ENCODE data around the gene EPHB1. TPM values are rescaled to one million over a fixed set of nuclear protein-coding genes. Genes with fewer than 3 reads are reported as not detected.

Gene EPHB1
- total RNA-seq, 1 experiment from 2014 or later: 0.86 TPM

DNA sequence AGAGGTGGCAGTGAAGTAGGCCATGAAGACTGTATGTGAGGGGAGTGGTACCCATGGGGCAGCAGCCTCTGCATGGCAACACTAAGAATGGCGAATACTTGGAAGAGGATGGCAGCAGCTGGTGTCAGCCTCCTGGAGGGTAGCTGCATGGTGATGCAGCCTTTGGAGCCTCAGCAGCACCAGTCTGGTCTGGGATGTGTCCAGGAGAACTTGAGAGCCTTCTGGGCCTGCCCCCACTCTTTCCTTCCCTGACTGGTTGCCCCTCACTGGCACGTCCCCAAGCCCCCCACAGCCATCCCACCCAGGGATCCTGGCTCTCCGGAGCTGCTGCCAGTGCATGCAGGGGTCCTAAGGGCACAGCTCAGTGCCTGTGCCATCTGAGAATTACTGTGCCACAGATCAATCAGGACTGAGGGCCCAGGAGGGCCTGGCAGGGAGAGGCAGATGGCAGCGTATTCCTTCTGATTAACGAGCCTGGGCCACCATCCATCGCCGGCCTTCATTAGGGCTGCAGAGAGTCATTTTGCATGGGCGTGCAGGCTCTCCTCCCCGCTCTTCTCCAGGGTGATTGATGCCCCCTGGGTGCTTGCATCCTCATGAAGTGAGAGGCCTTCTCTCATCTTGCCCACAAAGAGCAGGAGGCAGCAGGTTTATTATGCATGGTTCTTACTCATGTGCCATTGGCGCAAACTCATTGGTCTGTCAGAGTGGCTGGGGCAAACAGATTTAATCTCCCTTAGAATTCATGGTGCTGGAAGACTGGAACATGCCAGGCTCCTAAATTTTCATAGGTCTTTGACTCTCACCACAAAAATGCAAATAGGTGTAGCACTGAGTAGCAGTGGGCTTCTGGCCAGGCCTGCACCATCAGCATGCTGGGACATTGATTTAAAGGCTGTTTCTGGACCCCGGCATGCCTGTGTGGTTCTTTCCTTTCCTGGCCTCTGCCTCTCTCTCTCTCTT is 116.8 kb downstream of the EPHB1 start:
- BruUV-seq (replicated peaks): no TSS peak
- TF ChIP-seq ELF1 (IDR thresholded peaks at IDR 0.05; ENCODE audit: borderline replicate concordance, low read depth) (no peak), ZBTB33 (IDR thresholded peaks at IDR 0.05; ENCODE audit: extremely low read depth, insufficient replicate concordance, low read length) (no peak), REST (IDR thresholded peaks at IDR 0.05; ENCODE audit: low read depth) (no peak), SRF (IDR thresholded peaks at IDR 0.05; ENCODE audit: low read depth) (no peak), POLR2AphosphoS5 (IDR thresholded peaks at IDR 0.05; ENCODE audit: low read depth, low read length) (no peak), CTCF (IDR thresholded peaks at IDR 0.05 in 2 of 3, conservative IDR thresholded peaks at IDR 0.05 in 1 of 3; ENCODE audit: borderline replicate concordance in 1 of 3, insufficient read depth in 1 of 3, low read depth in 2 of 3, low read length in 2 of 3) (no peak), CEBPB (IDR thresholded peaks at IDR 0.05; ENCODE audit: low read depth) (no peak), CBX3 (IDR thresholded peaks at IDR 0.05; ENCODE audit: low read depth) (no peak), ATF3 (IDR thresholded peaks at IDR 0.05) (no peak), SIN3A (IDR thresholded peaks at IDR 0.05; ENCODE audit: low read depth) (no peak), EZH2 (IDR thresholded peaks at IDR 0.05) (no peak), POLR2A (IDR thresholded peaks at IDR 0.05; ENCODE audit: borderline replicate concordance, extremely low read depth, insufficient read depth, insufficient read length) (no peak)
- RAD21 ChIA-PET (ENCODE audit: low non-redundant PET in 1 of 2, low total read pairs in 2 of 2, uncharacterized antibody in 2 of 2, unreplicated experiment in 2 of 2): no interaction called here

More for the DNA sequence above, 116.8 kb downstream of the EPHB1 start:
- Histone ChIP-seq H2AFZ (ENCODE audit: low read depth, low read length, poor library complexity, severe bottlenecking) (no peak overlapping the region), H4K20me1 (ENCODE audit: insufficient read depth) (no peaks in the 10 kb centered on the region), H3K9me3 (ENCODE audit: control insufficient read depth in 1 of 2, insufficient read depth in 1 of 2, low read depth in 1 of 2, low read length in 2 of 2) (no peaks in the 10 kb centered on the region), H3K27ac (ENCODE audit: low read depth, low read length) (no peak overlapping the region), H3K27me3 (ENCODE audit: insufficient read depth, low read length) (peaks cover 11% of the 10 kb centered on the region), H3K4me2 (ENCODE audit: low read length) (no peak overlapping the region), H3K79me2 (ENCODE audit: insufficient read depth, low read length) (no peaks in the 10 kb centered on the region), H3K4me1 (ENCODE audit: control insufficient read depth in 1 of 2, insufficient read depth in 2 of 2, low read length in 2 of 2) (no peaks in the 10 kb centered on the region), H3K4me3 (replicated peaks in 1 of 2; ENCODE audit: low read depth in 1 of 2, low read length in 2 of 2) (no peak overlapping the region), H3K9ac (ENCODE audit: low read length) (no peak overlapping the region), H3K36me3 (ENCODE audit: control insufficient read depth in 1 of 2, insufficient read depth in 2 of 2, low read length in 2 of 2) (no peaks in the 10 kb centered on the region), H3K9me2 (ENCODE audit: insufficient read depth) (no peaks in the 10 kb centered on the region)
- no peak for ATAC-seq
- CTCF ChIA-PET: no interaction called here
- intact Hi-C loops (cut with micrococcal nuclease): no loop called here
- DNase-seq (ENCODE audit: low read depth, low spot score): no peak
- POLR2A ChIA-PET: no interaction called here

All from HCT116 (cell line).